Endothelial cell of umbilical vein (primary cell): Measurements from ENCODE around the gene FSTL4. TPM values are rescaled to one million over a fixed set of nuclear protein-coding genes. Genes with fewer than 3 reads are reported as not detected.

ENCODE experiments used
- BruUV-seq: library from RNA; stranded (reverse); fragments of 400-500 nt; replicated peaks from 2 replicates; lab custom pipeline; 2021; lab: Mats Ljungman, UMichigan
- CTCF ChIA-PET: fragments of 300-600, 350-600 bp; sonication (Branson Sonifier 250); formaldehyde crosslinking; loops from one replicate; lab custom pipeline; 2021; ENCODE audit warnings: antibody characterized with exemption, inconsistent platforms; lab: Charles Lee
- POLR2A ChIA-PET: fragments of 300-600, 350-600 bp; sonication (Branson Sonifier 250); formaldehyde crosslinking; loops from one replicate; lab custom pipeline; 2021; ENCODE audit warnings: antibody characterized with exemption, inconsistent platforms; lab: Charles Lee
- DNase-seq: peaks from one replicate; pipeline ENCODE4 v3.0.0-alpha.2; 2011; ENCODE audit warnings: low read depth, low spot score
- FAIRE-seq: peaks from 2 replicates; lab custom pipeline; 2011; peaks lifted over from hg19 to GRCh38; lab: Jason Lieb, UNC
- H2AFZ ChIP-seq: 2 replicates; pipeline ENCODE4 v1.6.0; 2012; ENCODE audit warnings: low read depth, low read length, control low read depth, inconsistent platforms
- H3K27ac ChIP-seq: 2 replicates; pipeline ENCODE4 v1.5.1; 2011; ENCODE audit warnings: low read depth, mild to moderate bottlenecking, control low read depth, low read length, moderate library complexity; ENCODE audit not compliant: insufficient read depth
- H3K27me3 ChIP-seq, 2 experiments: 2 replicates each; pipeline versions ENCODE4 v1.6.0 to v1.6.1; 2011; ENCODE audit warnings: low read length in 2 of 2, mixed read lengths in 1 of 2; ENCODE audit not compliant: control insufficient read depth in 2 of 2, insufficient read depth in 2 of 2
- H3K36me3 ChIP-seq, 2 experiments: 2 replicates in 1 of 2; 3 replicates in 1 of 2; pipeline ENCODE4 v1.5.1; 2011; ENCODE audit warnings: low read length in 2 of 2, mild to moderate bottlenecking in 1 of 2, moderate library complexity in 1 of 2; ENCODE audit not compliant: control insufficient read depth in 2 of 2, insufficient read depth in 2 of 2; ENCODE audit errors: extremely low read depth in 1 of 2
- H3K4me1 ChIP-seq: 3 replicates; pipeline ENCODE4 v1.5.1; 2011; ENCODE audit warnings: mild to moderate bottlenecking, low read length; ENCODE audit not compliant: control insufficient read depth, insufficient read depth; ENCODE audit errors: extremely low read depth
- H3K4me2 ChIP-seq: 2 replicates; pipeline ENCODE4 v1.6.1; 2011; ENCODE audit warnings: low read length, control low read depth, mixed read lengths; ENCODE audit not compliant: insufficient read depth
- H3K4me3 ChIP-seq, 3 experiments: fragments of 200-600 bp in 1 of 3; sonication (generic), shearing (Covaris generic) in 1 of 3; replicated peaks in 1 of 3; 2 replicates each; pipeline ENCODE4 v1.5.1; 2011 to 2016; ENCODE audit warnings: control low read depth in 3 of 3, low read length in 3 of 3, mild to moderate bottlenecking in 2 of 3, inconsistent platforms in 1 of 3, low read depth in 1 of 3, moderate library complexity in 1 of 3; ENCODE audit not compliant: insufficient read depth in 1 of 3
- H3K79me2 ChIP-seq: 2 replicates; pipeline ENCODE4 v1.6.0; 2012; ENCODE audit warnings: low read length, inconsistent platforms; ENCODE audit not compliant: control insufficient read depth, insufficient read depth
- H3K9ac ChIP-seq: replicated peaks from 2 replicates; pipeline ENCODE3; 2011; ENCODE audit warnings: low read length, control low read depth; ENCODE audit not compliant: insufficient read depth; ENCODE audit errors: extremely low read depth
- H3K9me1 ChIP-seq: replicated peaks from 3 replicates; pipeline ENCODE4 v1.6.0; 2011; ENCODE audit warnings: mild to moderate bottlenecking, low read length; ENCODE audit not compliant: control insufficient read depth, insufficient read depth; ENCODE audit errors: extremely low read depth
- H3K9me3 ChIP-seq: replicated peaks from 2 replicates; pipeline ENCODE4 v1.5.1; 2012; ENCODE audit warnings: low read length, inconsistent platforms; ENCODE audit not compliant: control insufficient read depth, insufficient read depth
- H4K20me1 ChIP-seq: replicated peaks from 2 replicates; pipeline ENCODE3; 2011; ENCODE audit warnings: mild to moderate bottlenecking, low read length; ENCODE audit not compliant: control insufficient read depth, insufficient read depth; ENCODE audit errors: extremely low read depth
- CTCF ChIP-seq, 2 donors: IDR thresholded peaks; 1 replicate in 1 of 2; 2 replicates in 1 of 2; pipeline ENCODE4 v1.5.1; 2011; ENCODE audit warnings: low read length in 2 of 2, mild to moderate bottlenecking in 2 of 2, moderate library complexity in 2 of 2, control low read depth in 1 of 2, inconsistent platforms in 1 of 2, low read depth in 1 of 2; ENCODE audit not compliant: insufficient read depth in 1 of 2; ENCODE audit errors: extremely low read depth in 1 of 2
- EZH2 ChIP-seq: IDR thresholded peaks from 2 replicates; pipeline ENCODE4 v1.6.1; 2012; ENCODE audit warnings: borderline replicate concordance, low read depth, mild to moderate bottlenecking, moderate library complexity, low read length, inconsistent platforms; ENCODE audit not compliant: severe bottlenecking
- FOS ChIP-seq: IDR thresholded peaks from 2 replicates; pipeline ENCODE4 v1.6.1; 2011; ENCODE audit warnings: mild to moderate bottlenecking, low read length, moderate library complexity, borderline replicate concordance; ENCODE audit not compliant: insufficient read depth
- GATA2 ChIP-seq: IDR thresholded peaks from 2 replicates; pipeline ENCODE4 v1.7.0; 2011; ENCODE audit warnings: low read depth, mild to moderate bottlenecking, moderate library complexity, mixed read lengths, low read length; ENCODE audit not compliant: insufficient read length, insufficient read depth
- JUN ChIP-seq: IDR thresholded peaks from 2 replicates; pipeline ENCODE4 v1.6.1; 2011; ENCODE audit warnings: borderline replicate concordance, low read depth; ENCODE audit not compliant: insufficient read length, insufficient read depth
- MAX ChIP-seq: IDR thresholded peaks from 2 replicates; pipeline ENCODE4 v1.6.1; 2011; ENCODE audit not compliant: insufficient read depth, insufficient read length
- MYC ChIP-seq: IDR thresholded peaks from one replicate; pipeline ENCODE4 v1.6.1; 2011; ENCODE audit warnings: mild to moderate bottlenecking, low read depth, low read length
- POLR2A ChIP-seq: IDR thresholded peaks from 2 replicates; pipeline ENCODE4 v1.6.1; 2012; ENCODE audit warnings: low read depth, mild to moderate bottlenecking, control low read depth, low read length
- POLR2AphosphoS5 ChIP-seq: IDR thresholded peaks from 2 replicates; pipeline ENCODE4 v1.6.1; 2012; ENCODE audit warnings: low read depth, mild to moderate bottlenecking, control low read depth, low read length, moderate library complexity; ENCODE audit not compliant: insufficient read depth
- dilution Hi-C: fragments of 300-500 bp; cut with MboI; formaldehyde crosslinking; loops from one replicate; pipeline ENCODE4 v1.15.0; 2019; ENCODE audit warnings: low sequenced_read_pairs; ENCODE audit not compliant: extremely low pct_ligation_motif_present
- intact Hi-C: fragments of 100-400 bp; cut with micrococcal nuclease; formaldehyde crosslinking; loops from one replicate; pipeline ENCODE4 v1.10.0; 2022
- polyA plus RNA-seq, 4 experiments: library from polyadenylated mRNA; depleted of rRNA in 3 of 4; stranded (reverse) in 3 of 4; unstranded in 1 of 4; fragments of >200 nt; gene quantifications; 2 replicates each; pipeline versions ENCODE4 v1.2.1 to v1.2.3, GENCODE V29; 2011 to 2012; ENCODE audit warnings: missing spikeins in 1 of 4
- total RNA-seq: library from RNA; stranded (reverse); gene quantifications from 2 replicates; pipeline ENCODE4 v1.2.3, GENCODE V29; 2021

Gene FSTL4
- total and polyA plus RNA-seq, 2 donors (not counting 3 experiments of a cell fraction or from before 2014, with no cell fraction given), result 0.18 TPM; not detected in 1

GRCh38 chr5:133229931-133230664 is 382.2 kb downstream of the FSTL4 start:
- H2AFZ ChIP-seq, result no peak overlapping the region
- H3K27me3 ChIP-seq, result no peaks in the 10 kb centered on the region
- ChIA-PET POLR2A (no interaction called here), CTCF (interaction anchor here (0.8 to 1.7 kb wide), 3 partner anchors 10 to 13 kb away, joined by 3 to 7 read pairs (median 3); no protein-coding TSS in a partner anchor)
- no peak overlapping the region for H3K4me2 ChIP-seq
- no peaks in the 10 kb centered on the region for H3K36me3 ChIP-seq
- no peaks in the 10 kb centered on the region for H3K9me3 ChIP-seq
- H3K79me2 ChIP-seq, result no peaks in the 10 kb centered on the region
- dilution Hi-C loops (no loop called here), intact Hi-C loops (no loop called here)
- H4K20me1 ChIP-seq, result no peaks in the 10 kb centered on the region
- no peak overlapping the region for H3K27ac ChIP-seq
- FAIRE-seq (no peak), DNase-seq (no peak)
- no peak overlapping the region for H3K9ac ChIP-seq
- H3K4me1 ChIP-seq, result no peaks in the 10 kb centered on the region
- BruUV-seq, result no TSS peak
- TF ChIP-seq JUN (no peak), POLR2AphosphoS5 (no peak), CTCF (IDR thresholded peaks at IDR 0.05; ENCODE audit: extremely low read depth in 1 of 2, insufficient read depth in 1 of 2, low read depth in 1 of 2, low read length in 2 of 2) (no peak), FOS (no peak), GATA2 (no peak), MYC (no peak), POLR2A (no peak), MAX (no peak), EZH2 (no peak)
- H3K9me1 ChIP-seq, result no peaks in the 10 kb centered on the region
- no peak overlapping the region for H3K4me3 ChIP-seq
